Kidney (tissue), 14 donors: ENCODE results near the gene RASA3. TPM values are rescaled to one million over a fixed set of nuclear protein-coding genes. Genes with fewer than 3 reads are reported as not detected.

Experiments used
- DNase-seq, 5 donors: peaks; one replicate each; pipeline ENCODE4 v3.0.0-alpha.2; 2013 to 2020
- FAIRE-seq: peaks from 2 replicates; lab custom pipeline; 2012; peaks lifted over from hg19 to GRCh38; lab: Jason Lieb, UNC
- H3K27ac ChIP-seq, 2 donors: one replicate each; pipeline ENCODE4 v1.7.0; 2013; ENCODE audit warnings: low read depth in 2 of 2, low read length in 2 of 2, inconsistent platforms in 1 of 2
- H3K27me3 ChIP-seq: one replicate; pipeline ENCODE4 v1.7.1; 2013; ENCODE audit warnings: low read length, inconsistent platforms; ENCODE audit not compliant: control insufficient read depth, insufficient read depth
- H3K36me3 ChIP-seq, 3 donors: one replicate each; pipeline versions ENCODE4 v1.7.0 to v1.7.1; 2013; ENCODE audit warnings: low read length in 3 of 3, control low read depth in 1 of 3, inconsistent platforms in 1 of 3; ENCODE audit not compliant: insufficient read depth in 3 of 3, control insufficient read depth in 2 of 3
- H3K4me1 ChIP-seq, 3 donors: one replicate each; pipeline versions ENCODE4 v1.7.0 to v1.7.1; 2013; ENCODE audit warnings: low read length in 3 of 3, inconsistent platforms in 1 of 3, low read depth in 1 of 3; ENCODE audit not compliant: control insufficient read depth in 2 of 3, insufficient read depth in 2 of 3
- H3K4me3 ChIP-seq, 3 donors: one replicate each; pipeline versions ENCODE4 v1.7.0 to v1.8.1; 2013; ENCODE audit warnings: low read length in 3 of 3, control low read depth in 1 of 3, inconsistent platforms in 1 of 3
- H3K9ac ChIP-seq, 3 donors: one replicate each; pipeline versions ENCODE4 v1.7.0 to v1.7.1; 2013; ENCODE audit warnings: low read length in 3 of 3, control low read depth in 1 of 3, inconsistent platforms in 1 of 3
- H3K9me3 ChIP-seq, 3 donors: one replicate each; pipeline versions ENCODE4 v1.7.0 to v1.7.1; 2013; ENCODE audit warnings: low read length in 3 of 3, control low read depth in 1 of 3, inconsistent platforms in 1 of 3; ENCODE audit not compliant: control insufficient read depth in 2 of 3, insufficient read depth in 1 of 3
- intact Hi-C: fragments of 100-400 bp; cut with DNase I; formaldehyde crosslinking; loops from one replicate; pipeline ENCODE4 v1.11.1; 2022
- polyA plus RNA-seq: library from polyadenylated mRNA; stranded (reverse); fragments of 350-450 nt; fragmentation: Illumina TruSeq; extraction: RNeasy Lipid Tissue Mini Kit (QIAGEN cat#74804); gene quantifications from one replicate; pipeline ENCODE4 v1.2.3, GENCODE V29; 2014; ENCODE audit warnings: low read depth, low replicate concordance; ENCODE audit not compliant: insufficient read depth
- total RNA-seq: library from RNA; stranded (reverse); fragmentation: NEBNext Ultra II Directional; extraction: Animal tissue kit (Norgen Biotek cat#: 25700); gene quantifications from one replicate; pipeline ENCODE4 v1.2.1, GENCODE V29; 2021
- TF ChIP-seq, protein P1 (sequence below): IDR thresholded peaks from 3 replicates; pipeline ENCODE4 v1.5.1; 2012; ENCODE audit warnings: mild to moderate bottlenecking, moderate library complexity, borderline replicate concordance; ENCODE audit not compliant: insufficient read depth; ENCODE audit errors: extremely low read depth
- donor health status: control.
- donor health status: control.
- donor health status: control.
- donor health status: control.
- donor health status: control.
- donor health status: DM: yes; HTN: yes; CAD: no.
- donor health status: Normal renal cell carcinoma (clear cell type).

RASA3 gene
- total and polyA plus RNA-seq, 2 donors from 2014 or later, result 4.2 to 28.8 TPM

DNA sequence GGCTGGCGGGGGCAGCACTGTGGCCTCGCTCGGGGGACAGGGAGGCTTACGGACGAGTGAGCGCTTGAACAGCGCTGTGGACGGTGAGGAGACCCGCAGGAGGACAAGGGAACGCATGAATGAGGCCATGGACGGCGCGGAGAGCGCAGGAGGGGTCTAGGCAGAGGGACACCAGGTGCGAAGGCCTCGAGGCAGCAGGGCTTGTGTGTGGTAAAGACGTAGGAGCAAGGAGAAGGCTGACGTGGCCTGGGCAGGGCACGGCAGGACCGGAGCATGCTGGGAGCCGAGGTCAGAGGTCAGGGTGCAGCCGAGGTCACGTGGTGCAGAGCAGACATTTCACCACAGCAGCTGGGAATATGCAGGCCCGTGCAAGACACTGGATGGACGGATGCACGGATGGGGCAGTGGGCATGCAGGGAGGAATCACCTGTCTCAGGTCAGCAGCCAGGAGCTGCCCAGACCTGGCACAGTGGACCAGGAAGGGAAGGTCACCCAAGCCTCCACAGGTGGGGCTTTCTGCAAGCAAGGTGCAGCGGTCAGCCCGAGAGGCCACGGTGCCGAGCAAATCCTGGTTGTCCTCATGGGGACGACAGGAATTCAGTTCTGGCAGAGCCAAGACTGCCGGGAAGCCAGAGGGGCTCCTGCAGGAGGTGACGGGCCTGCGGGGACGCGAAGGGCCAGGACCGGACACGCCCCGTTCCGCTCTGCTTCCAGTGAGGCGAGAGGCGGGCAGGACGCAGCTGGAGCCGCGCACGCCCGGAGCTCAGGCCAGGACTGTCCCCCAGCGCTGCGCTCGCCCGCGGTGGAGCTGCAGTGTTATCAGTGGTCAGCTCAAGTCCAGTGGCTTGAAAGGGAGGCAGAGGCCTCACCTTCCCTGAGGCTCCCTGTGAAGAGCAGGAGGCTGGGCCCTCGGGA, 72.2 kb downstream of the RASA3 start:
- no peak overlapping the region for H3K9ac ChIP-seq
- TF ChIP-seq, protein P1, sequence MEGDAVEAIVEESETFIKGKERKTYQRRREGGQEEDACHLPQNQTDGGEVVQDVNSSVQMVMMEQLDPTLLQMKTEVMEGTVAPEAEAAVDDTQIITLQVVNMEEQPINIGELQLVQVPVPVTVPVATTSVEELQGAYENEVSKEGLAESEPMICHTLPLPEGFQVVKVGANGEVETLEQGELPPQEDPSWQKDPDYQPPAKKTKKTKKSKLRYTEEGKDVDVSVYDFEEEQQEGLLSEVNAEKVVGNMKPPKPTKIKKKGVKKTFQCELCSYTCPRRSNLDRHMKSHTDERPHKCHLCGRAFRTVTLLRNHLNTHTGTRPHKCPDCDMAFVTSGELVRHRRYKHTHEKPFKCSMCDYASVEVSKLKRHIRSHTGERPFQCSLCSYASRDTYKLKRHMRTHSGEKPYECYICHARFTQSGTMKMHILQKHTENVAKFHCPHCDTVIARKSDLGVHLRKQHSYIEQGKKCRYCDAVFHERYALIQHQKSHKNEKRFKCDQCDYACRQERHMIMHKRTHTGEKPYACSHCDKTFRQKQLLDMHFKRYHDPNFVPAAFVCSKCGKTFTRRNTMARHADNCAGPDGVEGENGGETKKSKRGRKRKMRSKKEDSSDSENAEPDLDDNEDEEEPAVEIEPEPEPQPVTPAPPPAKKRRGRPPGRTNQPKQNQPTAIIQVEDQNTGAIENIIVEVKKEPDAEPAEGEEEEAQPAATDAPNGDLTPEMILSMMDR, result no peak
- DNase-seq, result peak in 3 of 5 donors; percentile 50 to 79 (median 72)
- no peaks in the 10 kb centered on the region for H3K9me3 ChIP-seq
- H3K4me1 ChIP-seq, result peaks cover 0 to 33% (median 3%) of the 10 kb centered on the region in 3 donors
- no peaks in the 10 kb centered on the region for H3K36me3 ChIP-seq
- H3K4me3 ChIP-seq, result no peak overlapping the region
- H3K27ac ChIP-seq, result no peak overlapping the region
- no peak for FAIRE-seq
- H3K27me3 ChIP-seq, result no peaks in the 10 kb centered on the region
- intact Hi-C loops, result no loop called here

DNA sequence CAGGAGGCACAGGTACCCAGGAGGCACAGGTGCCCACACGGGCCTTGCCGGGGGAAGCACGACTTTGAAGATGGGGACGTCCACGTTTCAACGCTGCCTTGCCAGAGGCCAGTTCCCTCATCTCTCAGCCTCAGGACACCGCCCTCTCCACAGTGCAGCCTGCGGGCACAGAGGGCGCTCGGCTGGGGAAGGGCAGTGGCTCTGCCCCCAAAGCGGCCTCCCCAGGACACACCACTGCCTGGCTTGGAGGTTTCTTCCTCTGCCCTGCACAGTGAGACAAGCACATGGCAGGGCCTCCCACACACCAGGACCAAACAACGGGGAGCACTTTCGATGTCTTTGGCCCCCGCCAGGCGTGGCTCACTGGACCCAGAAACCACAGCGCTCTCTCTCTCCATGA, 73.0 kb downstream of the RASA3 start:
- Histone ChIP-seq H3K27me3 (no peaks in the 10 kb centered on the region), H3K9ac (no peak overlapping the region), H3K9me3 (no peaks in the 10 kb centered on the region), H3K27ac (no peak overlapping the region), H3K4me1 (peaks cover 0 to 28% (median 3%) of the 10 kb centered on the region in 3 donors), H3K4me3 (no peak overlapping the region), H3K36me3 (no peaks in the 10 kb centered on the region)
- FAIRE-seq (no peak), DNase-seq (peak in 1 of 5 donors; percentile 59)
- TF ChIP-seq, protein P1, result no peak
- intact Hi-C loops, result no loop called here

DNA sequence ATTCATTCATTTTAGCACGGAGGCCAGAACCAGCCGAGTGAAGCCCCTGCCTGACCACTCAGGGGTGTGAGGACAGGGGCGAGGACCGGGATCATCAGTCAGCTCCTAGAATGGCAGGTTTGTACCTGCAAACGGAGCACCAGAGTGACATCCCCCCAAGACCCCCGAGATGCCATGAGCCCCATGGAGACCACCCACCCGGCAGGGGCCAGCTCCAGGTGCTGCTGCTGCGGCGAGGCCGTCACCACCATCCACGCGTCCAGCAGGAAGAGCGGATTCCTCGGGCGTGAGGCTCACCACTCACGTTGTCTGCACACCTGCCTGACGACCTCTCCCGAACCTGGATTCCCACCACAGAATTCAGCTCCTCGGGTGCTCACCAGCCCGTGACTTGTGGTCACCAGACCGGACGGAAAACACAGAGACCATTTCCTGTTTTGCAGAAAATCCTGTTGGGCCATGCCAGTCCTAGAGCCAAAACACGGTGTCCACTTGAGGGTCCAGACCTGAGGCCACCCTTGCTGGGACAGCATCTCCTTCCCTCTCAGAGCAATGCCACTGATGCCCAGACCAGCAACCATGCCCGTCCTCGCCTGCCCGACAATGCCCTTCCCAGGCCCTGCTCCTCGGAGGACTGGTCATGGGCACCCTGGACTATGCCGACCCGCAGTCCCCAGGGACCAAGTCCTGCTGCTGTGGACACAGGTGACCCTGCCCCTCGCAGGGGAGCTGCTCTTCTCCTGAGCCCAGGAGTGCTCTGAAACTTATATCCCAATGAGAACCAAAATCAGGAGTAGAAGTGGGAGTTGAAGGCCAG, 74.2 kb downstream of the RASA3 start:
- Histone ChIP-seq H3K4me1 (peaks cover 0 to 21% (median 0%) of the 10 kb centered on the region in 3 donors), H3K9ac (no peak overlapping the region), H3K36me3 (no peaks in the 10 kb centered on the region), H3K27ac (no peak overlapping the region), H3K4me3 (no peak overlapping the region), H3K9me3 (no peaks in the 10 kb centered on the region), H3K27me3 (no peaks in the 10 kb centered on the region)
- TF ChIP-seq, protein P1, result no peak
- FAIRE-seq (no peak), DNase-seq (peak in 1 of 5 donors; percentile 75)
- intact Hi-C loops, result no loop called here
